ENCODE measurements around the gene ZBTB16.

GRCh38 chr11:114172055-114172861 lies 112.7 kb downstream of the ZBTB16 start:
- TF ChIP-seq CTCF (IDR thresholded peaks at IDR 0.05) (no peak), POLR2A (IDR thresholded peaks at IDR 0.05) (no peak), POLR2AphosphoS5 (IDR thresholded peaks at IDR 0.05) (peak in 1 of 3 donors; percentile 7), EP300 (IDR thresholded peaks at IDR 0.05) (no peak)

All from stomach (tissue), 4 donors.